SK-N-SH treated with all-trans-retinoic acid at 6 μM for 48 hours (cell line): ENCODE data around the gene SEC24C.

Source experiments
- ATAC-seq: fragments of 200-7000 bp; cut with Tn5 transposase; 3 replicates; pipeline ENCODE4 v1.9.1; 2020; ENCODE audit warnings: mild to moderate bottlenecking, moderate library complexity
- BACH2 ChIP-seq: fragments of 250-450 bp; sonication (Bioruptor Pico); IDR thresholded peaks from 2 replicates; pipeline ENCODE4 v1.9.0; 2021; ENCODE audit warnings: mild to moderate bottlenecking, borderline replicate concordance
- CREB5 ChIP-seq: fragments of 250-450 bp; sonication (Bioruptor Pico); IDR thresholded peaks from 2 replicates; pipeline ENCODE4 v1.5.1; 2020; ENCODE audit warnings: low read depth, mild to moderate bottlenecking, moderate library complexity
- CSDC2 ChIP-seq: fragments of 250-450 bp; sonication (Bioruptor Pico); IDR thresholded peaks from 2 replicates; pipeline ENCODE4 v1.5.0; 2020; ENCODE audit warnings: mild to moderate bottlenecking, moderate library complexity
- CSRNP3 ChIP-seq: fragments of 250-450 bp; sonication (Bioruptor Pico); IDR thresholded peaks from 2 replicates; pipeline ENCODE4 v1.5.1; 2021; ENCODE audit warnings: mild to moderate bottlenecking, moderate library complexity
- ESRRG ChIP-seq: fragments of 250-450 bp; sonication (Bioruptor Pico); IDR thresholded peaks from 2 replicates; pipeline ENCODE4 v1.6.1; 2021; ENCODE audit warnings: mild to moderate bottlenecking
- GLIS3 ChIP-seq: fragments of 250-450 bp; sonication (Bioruptor Pico); IDR thresholded peaks from 2 replicates; pipeline ENCODE4 v1.5.0; 2020; ENCODE audit warnings: mild to moderate bottlenecking, moderate library complexity
- OSR1 ChIP-seq: fragments of 250-450 bp; sonication (Bioruptor Pico); IDR thresholded peaks from 2 replicates; pipeline ENCODE4 v1.8.0; 2022; ENCODE audit warnings: moderate library complexity, mild to moderate bottlenecking, inconsistent platforms
- PATZ1 ChIP-seq: fragments of 250-450 bp; sonication (Bioruptor Pico); IDR thresholded peaks from 2 replicates; pipeline ENCODE4 v1.8.0; 2020; ENCODE audit warnings: mild to moderate bottlenecking, moderate library complexity, borderline replicate concordance
- POU6F1 ChIP-seq: fragments of 250-450 bp; sonication (Bioruptor Pico); IDR thresholded peaks from 2 replicates; pipeline ENCODE4 v1.8.0; 2021; ENCODE audit warnings: low read depth, mild to moderate bottlenecking, moderate library complexity, borderline replicate concordance
- PPARA ChIP-seq: fragments of 250-450 bp; sonication (Bioruptor Pico); IDR thresholded peaks from 2 replicates; pipeline ENCODE4 v1.5.0; 2020; ENCODE audit warnings: mild to moderate bottlenecking, borderline replicate concordance
- RARB ChIP-seq: fragments of 250-450 bp; sonication (Bioruptor Pico); IDR thresholded peaks from 2 replicates; pipeline ENCODE4 v1.8.0; 2021; ENCODE audit warnings: mild to moderate bottlenecking, moderate library complexity
- SNAI2 ChIP-seq: fragments of 250-450 bp; sonication (Bioruptor Pico); IDR thresholded peaks from 2 replicates; pipeline ENCODE4 v1.5.0; 2020; ENCODE audit warnings: mild to moderate bottlenecking, moderate library complexity
- TCF4 ChIP-seq: fragments of 250-450 bp; sonication (Bioruptor Pico); IDR thresholded peaks from 2 replicates; pipeline ENCODE4 v1.8.0; 2021; ENCODE audit warnings: mild to moderate bottlenecking, moderate library complexity, borderline replicate concordance
- TOX ChIP-seq: fragments of 250-450 bp; sonication (Bioruptor Pico); IDR thresholded peaks from 2 replicates; pipeline ENCODE4 v1.8.0; 2021; ENCODE audit warnings: mild to moderate bottlenecking, moderate library complexity, borderline replicate concordance
- TSHZ2 ChIP-seq: fragments of 250-450 bp; sonication (Bioruptor Pico); IDR thresholded peaks from 2 replicates; pipeline ENCODE4 v1.5.0; 2020; ENCODE audit warnings: mild to moderate bottlenecking, moderate library complexity
- ZC3H10 ChIP-seq: fragments of 250-450 bp; sonication (Bioruptor Pico); IDR thresholded peaks from 2 replicates; pipeline ENCODE4 v1.5.1; 2021; ENCODE audit warnings: mild to moderate bottlenecking, moderate library complexity
- ZFP3 ChIP-seq: fragments of 250-450 bp; sonication (Bioruptor Pico); IDR thresholded peaks from 2 replicates; pipeline ENCODE4 v1.5.0; 2020; ENCODE audit warnings: mild to moderate bottlenecking, moderate library complexity
- ZFP30 ChIP-seq: fragments of 450-650 bp; formaldehyde crosslinking; IDR thresholded peaks from 2 replicates; pipeline ENCODE4 v1.5.0; 2022; ENCODE audit warnings: mild to moderate bottlenecking, moderate library complexity
- ZNF565 ChIP-seq: fragments of 450-650 bp; formaldehyde crosslinking; conservative IDR thresholded peaks from 2 replicates; pipeline ENCODE4 v1.5.0; 2020; ENCODE audit warnings: low read depth, mild to moderate bottlenecking, moderate library complexity
- ZNF70 ChIP-seq: fragments of 450-650 bp; formaldehyde crosslinking; IDR thresholded peaks from 2 replicates; pipeline ENCODE4 v1.5.0; 2020; ENCODE audit warnings: mild to moderate bottlenecking, moderate library complexity
- ZNF8 ChIP-seq: fragments of 450-650 bp; formaldehyde crosslinking; IDR thresholded peaks from 2 replicates; pipeline ENCODE4 v1.5.0; 2020; ENCODE audit warnings: mild to moderate bottlenecking, moderate library complexity

Gene SEC24C

GRCh38 chr10:73771722-73772280, 27.6 kb downstream of the SEC24C start:
- TF ChIP-seq BACH2 (CRISPR knock-in tag) (no peak), CREB5 (no peak)
- TF ChIP-seq, all 23 proteins: peak for 0
- peak; percentile 34 for ATAC-seq

- TF ChIP-seq ZC3H10 (peak; percentile 38; the same call in 1 of the 2 replicates), RARB (CRISPR knock-in tag) (peak; percentile 50; the same call in 1 of the 2 replicates), ESRRG (CRISPR knock-in tag) (0 out of 2 replicates have a peak, but pooled peaks have one; percentile 42), TCF4 (CRISPR knock-in tag) (no peak), POU6F1 (CRISPR knock-in tag) (no peak), CSRNP3 (CRISPR knock-in tag) (no peak), TSHZ2 (CRISPR knock-in tag) (peak; percentile 65; the same call in 1 of the 2 replicates), PATZ1 (CRISPR knock-in tag) (0 out of 2 replicates have a peak, but pooled peaks have one; percentile 76), ZFP30 (no peak), CREB5 (no peak), GLIS3 (CRISPR knock-in tag) (peak; percentile 97), OSR1 (no peak), BACH2 (CRISPR knock-in tag) (no peak), ZFP3 (CRISPR knock-in tag) (no peak; the same call in 1 of the 2 replicates), CSDC2 (CRISPR knock-in tag) (0 out of 2 replicates have a peak, but pooled peaks have one; percentile 26), ZNF70 (no peak), ZNF8 (CRISPR knock-in tag) (no peak), ZNF565 (0 out of 2 replicates have a peak, but pooled peaks have one; percentile 46), TOX (no peak), PPARA (CRISPR knock-in tag) (no peak), SNAI2 (CRISPR knock-in tag) (no peak)
- TF ChIP-seq, all 23 proteins: peak for 8
- ATAC-seq: peak; percentile 79
These were observed 28.3 kb downstream of the SEC24C start for GRCh38 chr10:73772281-73773151.
